Measurements from ENCODE around the gene WASF3. TPM values are rescaled to one million over a fixed set of nuclear protein-coding genes. Genes with fewer than 3 reads are reported as not detected.

WASF3 gene
- total and polyA plus RNA-seq, 8 donors = 3.6 to 9.3 (median 5.2) TPM

DNA sequence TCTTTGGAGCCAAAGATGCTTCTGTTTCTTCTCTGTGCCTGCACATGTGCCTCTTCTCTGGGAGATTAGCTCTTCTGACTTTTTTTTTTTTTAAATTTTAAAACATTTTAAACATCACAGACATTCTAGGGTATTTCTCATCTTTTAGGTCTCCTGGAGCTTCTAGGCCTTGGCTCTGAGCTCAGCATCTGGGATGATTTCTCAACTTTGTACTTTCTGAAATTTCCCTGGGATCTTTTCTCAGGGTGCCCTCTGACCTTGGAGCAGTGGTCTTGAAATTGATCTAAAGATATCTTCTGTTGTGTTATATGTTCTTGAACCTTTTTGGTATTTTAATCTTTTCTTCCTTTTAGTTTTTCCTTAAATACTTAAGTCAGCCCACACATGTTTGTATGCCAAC is 6.2 kb downstream of the WASF3 start:
- Histone ChIP-seq H3K4me1 (peaks cover 0 to 5% (median 4%) of the 10 kb centered on the region in 3 donors), H3K36me3 (no peaks in the 10 kb centered on the region), H3K27ac (no peak overlapping the region), H3K27me3 (no peaks in the 10 kb centered on the region), H3K9me3 (no peaks in the 10 kb centered on the region), H3K4me3 (no peak overlapping the region)
- FAIRE-seq (no peak), DNase-seq (no peak), ATAC-seq (no peak)
- TF ChIP-seq, protein P1, sequence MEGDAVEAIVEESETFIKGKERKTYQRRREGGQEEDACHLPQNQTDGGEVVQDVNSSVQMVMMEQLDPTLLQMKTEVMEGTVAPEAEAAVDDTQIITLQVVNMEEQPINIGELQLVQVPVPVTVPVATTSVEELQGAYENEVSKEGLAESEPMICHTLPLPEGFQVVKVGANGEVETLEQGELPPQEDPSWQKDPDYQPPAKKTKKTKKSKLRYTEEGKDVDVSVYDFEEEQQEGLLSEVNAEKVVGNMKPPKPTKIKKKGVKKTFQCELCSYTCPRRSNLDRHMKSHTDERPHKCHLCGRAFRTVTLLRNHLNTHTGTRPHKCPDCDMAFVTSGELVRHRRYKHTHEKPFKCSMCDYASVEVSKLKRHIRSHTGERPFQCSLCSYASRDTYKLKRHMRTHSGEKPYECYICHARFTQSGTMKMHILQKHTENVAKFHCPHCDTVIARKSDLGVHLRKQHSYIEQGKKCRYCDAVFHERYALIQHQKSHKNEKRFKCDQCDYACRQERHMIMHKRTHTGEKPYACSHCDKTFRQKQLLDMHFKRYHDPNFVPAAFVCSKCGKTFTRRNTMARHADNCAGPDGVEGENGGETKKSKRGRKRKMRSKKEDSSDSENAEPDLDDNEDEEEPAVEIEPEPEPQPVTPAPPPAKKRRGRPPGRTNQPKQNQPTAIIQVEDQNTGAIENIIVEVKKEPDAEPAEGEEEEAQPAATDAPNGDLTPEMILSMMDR (IDR thresholded peaks at IDR 0.05) = no peak
- intact Hi-C loops (cut with DNase I) = no loop called here

DNA sequence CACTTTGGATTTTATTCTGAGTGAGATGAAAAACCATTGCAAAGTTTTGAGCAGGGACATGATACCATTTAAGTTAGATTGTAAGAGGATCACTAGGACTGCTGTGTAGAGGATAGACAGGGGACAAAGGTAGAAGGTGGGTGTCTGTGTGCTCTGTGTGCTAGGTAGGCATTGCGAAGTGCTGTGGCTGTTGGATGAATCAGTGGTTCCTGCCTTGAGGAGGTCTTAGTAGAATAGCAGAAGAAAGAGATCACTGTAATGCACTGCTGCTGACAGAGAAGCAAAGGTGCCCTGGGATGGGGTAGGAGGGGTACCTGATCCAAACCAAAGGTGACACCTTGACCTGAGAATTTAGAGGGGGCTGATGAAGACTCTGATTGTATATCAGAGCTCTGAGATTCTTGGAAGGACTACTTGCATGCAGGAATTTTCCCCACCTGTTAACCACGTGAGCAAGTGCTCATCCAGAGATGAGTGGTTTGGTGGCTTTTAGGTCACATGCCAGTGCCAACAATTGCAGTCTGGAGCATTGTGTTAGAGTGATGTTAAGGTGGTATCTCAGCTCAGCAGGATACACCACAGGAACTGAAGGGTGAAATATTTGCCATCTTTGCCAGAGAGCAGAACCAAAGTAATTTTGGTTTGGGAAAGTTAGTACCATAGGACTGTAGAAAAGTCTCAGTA is 10.8 kb downstream of the WASF3 start:
- Histone ChIP-seq H3K36me3 (no peaks in the 10 kb centered on the region), H3K4me3 (no peak overlapping the region), H3K27ac (no peak overlapping the region), H3K27me3 (no peaks in the 10 kb centered on the region), H3K9me3 (no peaks in the 10 kb centered on the region), H3K4me1 (no peaks in the 10 kb centered on the region)
- intact Hi-C loops (cut with DNase I) = no loop called here
- WGBS, 2 donors = 82 to 90% methylated on average over 2 of the region's 2 CpGs
- TF ChIP-seq, protein P1 (IDR thresholded peaks at IDR 0.05) = no peak
- ATAC-seq (no peak), FAIRE-seq (no peak), DNase-seq (no peak)

DNA sequence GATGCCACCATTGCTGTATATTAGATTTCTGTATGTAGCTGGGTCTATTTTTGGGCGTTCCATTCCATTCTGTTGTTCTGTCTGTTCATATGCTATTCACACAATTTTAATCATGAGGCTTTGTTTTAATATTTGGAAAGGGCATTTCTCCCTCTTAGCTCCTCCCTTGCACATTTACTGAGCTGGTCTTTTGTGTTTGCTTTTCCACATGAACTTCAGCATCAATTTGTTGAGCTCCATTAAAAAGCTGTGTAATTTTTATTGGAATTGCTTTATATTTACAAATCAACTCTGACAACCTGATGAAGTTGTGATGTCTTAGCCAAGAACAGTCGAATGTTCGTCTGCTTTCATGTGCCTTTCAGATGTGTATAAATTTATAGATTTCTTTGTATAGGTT is 14.0 kb downstream of the WASF3 start:
- Histone ChIP-seq H3K36me3 (no peaks in the 10 kb centered on the region), H3K27ac (no peak overlapping the region), H3K4me3 (no peak overlapping the region), H3K27me3 (no peaks in the 10 kb centered on the region), H3K4me1 (no peaks in the 10 kb centered on the region), H3K9me3 (no peaks in the 10 kb centered on the region)
- 54 to 62% methylated on average over 3 of the region's 3 CpGs for WGBS, 2 donors
- no peak for ATAC-seq
- TF ChIP-seq, protein P1 (IDR thresholded peaks at IDR 0.05) = no peak
- intact Hi-C loops (cut with DNase I) = no loop called here
- no peak for FAIRE-seq
- no peak for DNase-seq

DNA sequence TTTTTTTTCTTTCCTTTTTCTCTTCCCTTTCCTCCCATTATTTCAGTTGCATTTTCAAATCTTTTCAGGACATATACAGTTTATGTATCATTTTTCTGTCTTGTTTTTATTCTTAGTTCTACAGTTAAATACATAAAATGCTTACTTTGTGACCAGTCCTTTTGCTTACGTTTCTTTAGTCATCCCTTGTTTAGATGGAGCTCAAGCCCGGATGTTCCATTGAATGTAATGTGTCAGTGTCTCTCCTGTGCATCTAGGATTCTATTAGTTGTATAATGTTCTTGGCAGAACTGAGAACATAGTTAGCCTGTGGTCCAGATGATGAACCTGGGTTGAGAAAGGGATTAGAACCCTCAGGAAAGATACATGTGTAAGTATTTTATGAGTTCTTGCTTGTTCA is 17.8 kb downstream of the WASF3 start:
- 92 to 95% methylated on average over 2 of the region's 2 CpGs for WGBS, 2 donors
- Histone ChIP-seq H3K36me3 (no peaks in the 10 kb centered on the region), H3K27me3 (no peaks in the 10 kb centered on the region), H3K9me3 (no peaks in the 10 kb centered on the region), H3K4me1 (no peaks in the 10 kb centered on the region), H3K27ac (no peak overlapping the region), H3K4me3 (no peak overlapping the region)
- intact Hi-C loops (cut with DNase I) = no loop called here
- ATAC-seq = no peak
- TF ChIP-seq, protein P1 (IDR thresholded peaks at IDR 0.05) = no peak
- no peak for FAIRE-seq
- no peak for DNase-seq

DNA sequence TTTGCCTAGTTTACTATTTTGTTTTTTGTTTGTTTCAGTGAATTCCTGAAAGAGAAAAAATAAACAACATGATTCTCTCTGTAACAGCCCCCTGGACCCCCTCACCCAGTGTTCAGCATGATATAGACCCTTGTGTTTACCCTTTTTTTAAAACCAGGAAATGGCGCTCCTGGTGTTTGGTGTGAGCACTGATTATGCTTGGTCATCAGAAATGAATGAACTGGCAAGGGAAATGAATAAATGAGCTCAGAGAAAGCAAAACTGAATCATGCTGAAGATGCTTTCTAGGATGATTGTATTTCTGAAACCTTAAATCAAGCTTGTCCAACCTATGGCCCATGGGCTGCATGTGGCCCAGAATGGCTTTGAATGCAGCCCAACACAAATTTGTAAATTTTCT is 22.1 kb downstream of the WASF3 start:
- no peak overlapping the region for H3K27ac ChIP-seq
- no peak for DNase-seq

More for the DNA sequence above, 22.1 kb downstream of the WASF3 start:
- TF ChIP-seq, protein P1 (IDR thresholded peaks at IDR 0.05) = no peak
- FAIRE-seq (no peak), ATAC-seq (no peak)
- Histone ChIP-seq H3K9me3 (no peaks in the 10 kb centered on the region), H3K4me1 (no peaks in the 10 kb centered on the region), H3K4me3 (no peak overlapping the region), H3K36me3 (no peaks in the 10 kb centered on the region), H3K27me3 (no peaks in the 10 kb centered on the region)
- WGBS, 2 donors = 97 to 99% methylated on average over 1 of the region's 1 CpG
- intact Hi-C loops (cut with DNase I) = no loop called here

All from pancreas (tissue), 10 donors.